GM03348 (cell line): ENCODE measurements around the gene ELMO1.

Experiments used
- DNase-seq: peaks from one replicate; pipeline ENCODE4 v3.0.0; 2012; ENCODE audit warnings: low spot score

The ELMO1 gene

DNA sequence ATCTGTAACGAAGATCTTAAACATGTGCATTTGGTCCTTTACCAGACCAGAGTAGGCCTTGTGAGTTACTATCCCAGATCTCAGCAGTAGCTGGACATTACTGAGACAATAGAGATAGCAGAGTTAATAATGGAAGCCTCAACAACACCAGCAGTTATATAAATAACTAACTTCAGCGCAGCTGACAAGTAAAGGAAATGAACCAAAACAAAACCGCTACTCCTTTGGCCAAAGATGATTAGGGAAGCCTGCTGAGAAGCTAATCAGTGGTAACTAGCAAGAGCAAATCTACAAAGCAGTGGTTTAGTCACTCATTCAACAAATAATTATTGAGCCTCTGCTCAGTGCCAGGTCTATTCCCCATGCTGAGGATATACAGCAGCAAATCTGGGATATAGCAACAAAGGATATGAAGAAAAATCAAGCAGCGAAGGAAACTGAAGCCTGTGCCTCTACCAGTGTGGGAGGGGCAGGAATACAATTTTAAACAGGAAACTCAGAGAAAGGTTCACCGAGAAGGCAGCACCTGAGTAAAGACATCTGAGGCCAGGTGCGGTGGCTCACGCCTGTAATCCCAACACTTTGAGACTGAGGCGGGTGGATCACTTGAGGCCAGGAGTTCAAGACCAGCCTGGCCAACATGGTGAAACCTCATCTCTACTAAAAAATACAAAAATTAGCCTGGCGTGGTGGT lies 103.6 kb downstream of the ELMO1 start:
- no peak for DNase-seq

DNA sequence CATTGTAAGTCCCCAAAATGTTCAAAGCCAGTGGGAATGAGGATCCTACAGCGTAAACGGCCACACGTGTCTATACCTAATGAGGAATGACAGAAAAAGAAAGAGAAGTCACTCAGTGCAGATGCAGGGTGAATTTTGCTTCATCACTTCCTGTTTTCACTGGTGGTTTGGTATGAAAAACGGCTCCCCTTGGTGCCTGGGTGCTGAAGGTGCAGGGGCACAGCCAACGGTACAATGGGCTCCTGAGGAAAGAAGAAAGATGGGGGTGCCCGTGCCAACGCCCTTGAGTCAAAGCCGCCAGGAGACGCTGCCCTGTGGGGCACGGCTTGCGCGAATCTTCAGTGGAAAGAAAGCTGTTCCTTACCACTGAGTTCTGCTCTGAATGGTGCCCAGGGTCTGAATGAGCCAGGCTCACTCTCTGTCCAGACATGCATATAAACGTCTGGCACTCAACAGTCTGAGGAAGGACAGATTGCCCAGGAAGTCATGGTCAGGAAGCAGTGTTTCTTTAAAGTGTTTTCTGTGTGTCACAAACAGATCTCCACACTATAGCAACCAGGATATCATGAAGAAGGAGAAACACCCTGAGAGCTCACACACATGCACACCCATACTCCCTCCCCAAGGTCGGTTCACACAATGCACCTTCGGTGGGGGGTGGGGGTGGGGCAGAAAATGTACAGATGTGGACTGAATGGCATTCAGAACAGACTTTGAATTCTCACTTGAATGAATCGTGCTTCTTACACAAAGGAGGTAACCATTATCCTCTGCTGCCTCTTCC lies 105.8 kb downstream of the ELMO1 start:
- no peak for DNase-seq

DNA sequence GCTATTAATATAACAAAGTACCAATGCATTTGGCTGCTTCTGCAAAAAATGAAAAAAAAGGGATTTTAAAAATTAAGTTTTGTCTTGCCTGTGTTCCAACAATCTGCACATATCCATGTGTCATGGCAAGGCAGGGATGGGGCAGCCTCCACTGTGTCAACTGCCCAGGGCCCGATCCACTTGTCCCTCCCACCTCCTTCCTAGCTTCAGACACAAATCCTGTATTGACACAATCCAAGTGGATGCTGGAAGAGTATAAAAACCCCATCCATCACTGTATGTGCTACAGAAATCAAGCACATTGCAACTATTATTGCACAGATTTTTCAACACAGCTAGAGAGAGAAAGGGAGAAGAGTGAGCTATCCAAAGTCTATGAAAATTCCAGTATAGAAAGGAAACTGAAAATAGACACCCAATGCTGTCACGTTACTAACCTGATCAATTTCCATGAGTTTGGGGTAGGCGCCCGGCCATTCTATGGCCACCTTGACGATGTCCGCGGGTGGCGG lies 106.4 kb downstream of the ELMO1 start:
- DNase-seq = no peak

DNA sequence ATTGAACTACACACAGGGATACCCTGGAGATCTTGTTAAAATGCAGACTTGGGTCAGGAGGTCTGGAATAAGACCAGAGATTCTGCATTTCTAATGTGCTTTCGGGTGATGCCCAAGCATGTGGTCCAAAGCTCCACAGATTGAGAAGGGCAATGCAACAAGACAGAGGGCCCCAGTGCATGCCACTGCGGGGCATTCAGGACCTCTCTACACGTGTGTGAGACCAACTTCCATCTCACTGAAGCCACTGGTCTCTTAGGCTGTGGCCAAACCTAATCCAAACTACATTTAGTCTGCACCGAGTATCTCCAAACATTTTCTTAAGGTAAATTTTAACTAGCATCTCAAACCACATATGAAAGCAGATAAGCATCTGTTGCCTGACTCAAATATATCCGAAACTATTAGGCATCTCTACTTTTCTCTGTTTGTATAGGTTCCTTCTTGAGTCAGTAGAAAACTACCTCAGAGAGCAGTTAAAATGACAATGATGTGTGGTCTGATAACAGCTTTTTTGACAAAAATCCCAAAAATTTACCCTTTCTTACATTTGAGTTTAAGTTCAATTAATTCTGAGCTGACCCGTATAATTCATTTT lies 107.5 kb downstream of the ELMO1 start:
- no peak for DNase-seq

DNA sequence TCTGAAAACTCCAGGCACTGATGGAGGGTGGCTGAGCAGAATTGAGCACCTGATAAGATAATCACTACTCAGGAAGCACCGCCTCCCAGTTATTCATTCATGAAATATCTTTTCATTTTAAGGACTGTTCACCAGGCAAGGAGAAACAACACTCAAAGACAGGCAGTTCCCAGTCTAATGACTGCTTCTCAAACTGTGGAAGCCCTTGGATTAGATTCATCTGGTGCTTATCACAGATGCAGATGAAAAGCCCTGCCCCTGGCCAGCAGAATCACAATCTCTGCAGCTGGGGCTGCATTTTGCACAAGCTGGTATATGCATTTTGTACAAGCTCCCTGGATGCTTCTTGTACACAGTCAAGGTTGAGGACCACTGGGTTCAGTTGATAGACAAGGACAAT lies 109.7 kb downstream of the ELMO1 start:
- DNase-seq = no peak

DNA sequence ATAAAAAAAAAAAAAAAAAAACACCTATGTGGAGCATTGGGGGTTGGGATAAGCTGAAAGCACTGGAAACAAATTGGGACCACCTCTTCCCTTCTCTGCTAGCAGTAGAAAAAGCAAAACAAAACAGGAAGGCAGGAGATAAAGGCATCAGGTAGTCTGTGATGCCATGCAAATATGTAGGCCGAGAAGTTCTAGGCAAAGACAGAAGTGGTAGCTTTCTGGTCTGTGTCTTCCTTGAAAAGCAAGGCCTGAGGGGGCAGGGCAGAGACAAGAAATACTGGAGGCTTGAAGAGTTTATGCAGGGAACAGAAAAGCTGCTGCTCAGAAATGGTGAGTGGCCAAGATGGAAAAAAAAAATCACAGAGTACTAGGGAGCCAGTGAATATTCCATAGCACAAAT lies 111.1 kb downstream of the ELMO1 start:
- DNase-seq = no peak

DNA sequence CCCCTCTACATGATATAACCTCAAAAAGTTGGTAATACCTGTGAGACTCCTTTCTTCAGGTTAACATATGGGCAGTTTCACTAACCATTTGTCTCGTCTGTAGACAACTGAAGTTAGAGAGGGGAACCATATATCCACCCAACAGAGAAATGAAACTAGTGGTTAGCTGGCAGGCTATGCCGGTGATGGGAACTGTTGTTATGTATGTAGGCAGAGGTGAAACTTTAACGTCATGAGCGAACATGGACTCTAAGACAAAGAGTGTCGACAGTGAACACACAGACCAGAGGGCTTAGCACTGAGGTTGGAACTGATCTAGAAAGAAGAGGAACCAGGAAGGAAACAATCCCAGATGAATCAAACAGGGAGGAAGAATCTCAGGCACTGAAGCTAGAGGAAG lies 112.4 kb downstream of the ELMO1 start:
- no peak for DNase-seq

DNA sequence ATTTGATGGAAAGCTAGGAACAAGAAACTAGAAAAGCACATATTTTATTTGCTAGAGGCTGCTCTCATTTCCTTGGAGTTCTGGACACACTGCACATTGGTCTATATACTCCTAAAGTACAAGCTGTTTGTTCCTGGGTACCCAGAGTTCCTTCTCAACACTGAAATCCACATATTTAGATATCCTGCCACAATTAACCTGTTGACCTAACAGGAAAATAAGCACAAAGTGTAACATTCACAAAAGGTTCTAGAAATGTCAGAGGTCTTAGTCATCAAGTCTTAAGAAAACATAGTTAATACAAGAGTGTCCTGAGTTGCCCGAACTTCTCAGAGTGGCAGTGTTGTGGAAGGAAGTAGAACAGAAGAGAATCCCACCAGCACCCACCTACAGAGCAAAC lies 115.6 kb downstream of the ELMO1 start:
- no peak for DNase-seq

DNA sequence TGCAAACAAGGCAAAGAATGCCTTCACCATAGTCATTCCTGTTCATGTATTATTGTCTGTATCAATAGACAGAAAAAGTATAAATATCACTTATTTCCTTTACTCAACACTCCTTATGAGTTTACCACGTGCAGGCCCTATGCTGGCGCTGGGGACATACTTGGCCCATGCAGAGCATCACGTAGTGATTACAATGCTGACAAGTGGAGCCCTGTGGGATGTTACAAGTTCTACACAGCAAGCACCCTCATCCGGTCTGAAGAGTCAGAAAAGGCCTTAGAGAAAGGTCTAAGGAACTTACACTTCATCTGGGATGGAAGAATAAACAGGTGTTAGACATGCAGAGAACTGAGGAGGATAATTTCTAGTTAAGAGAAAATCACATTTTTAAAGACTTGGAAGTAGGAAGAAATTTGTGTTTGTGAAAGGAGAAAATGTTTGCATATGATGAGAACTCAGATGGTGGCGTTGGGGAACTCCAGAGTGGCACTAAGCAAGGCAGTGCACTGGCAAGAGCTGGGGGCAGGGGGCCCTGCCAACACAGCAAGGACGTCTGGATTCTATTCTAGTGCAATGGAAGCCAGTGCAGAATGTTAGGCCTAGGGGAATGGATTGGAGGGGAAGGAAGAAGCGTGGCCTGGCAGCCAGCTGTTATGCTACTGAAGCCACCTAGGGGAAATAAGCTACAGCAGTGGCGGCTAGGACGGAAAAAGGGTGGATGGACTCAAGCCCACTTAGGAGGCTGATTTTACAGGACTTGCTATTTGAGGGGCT lies 116.2 kb downstream of the ELMO1 start:
- DNase-seq = no peak

DNA sequence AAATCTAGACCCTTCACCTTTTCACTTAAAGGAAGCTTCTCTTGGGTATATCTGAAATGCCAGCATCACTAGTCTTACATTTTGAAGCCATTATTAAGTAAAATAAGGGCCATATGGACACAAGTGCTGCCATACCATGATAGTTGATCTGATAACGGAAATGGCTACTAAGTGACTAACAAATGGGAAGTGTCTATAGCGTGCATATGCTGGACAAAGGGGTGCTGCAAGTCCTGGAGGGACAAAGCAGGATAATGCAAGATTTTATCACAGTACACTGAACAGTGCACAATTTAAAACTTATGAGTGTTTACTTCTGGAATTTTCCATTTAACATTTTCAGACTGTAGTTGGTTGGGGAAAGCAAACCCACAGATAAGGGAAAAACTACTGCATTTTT lies 117.9 kb downstream of the ELMO1 start:
- DNase-seq = no peak

DNA sequence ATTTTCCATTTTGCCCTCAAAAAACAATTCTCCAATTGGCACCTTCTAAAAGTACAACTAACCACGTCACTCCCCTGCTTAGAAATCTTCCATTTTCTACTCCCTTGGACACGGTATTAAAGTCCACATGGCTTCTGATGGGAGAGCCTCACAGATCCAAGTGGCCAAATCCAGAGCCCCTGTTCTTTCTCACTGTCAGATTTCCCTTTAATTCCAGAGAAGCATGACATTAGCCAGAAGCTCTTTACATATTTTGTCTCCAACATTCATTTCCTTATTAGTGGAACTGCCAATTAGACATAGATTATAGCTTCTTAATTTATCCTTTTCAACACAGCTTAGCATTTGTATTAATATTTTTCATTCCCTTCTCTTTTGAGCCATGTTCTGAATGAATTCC lies 118.7 kb downstream of the ELMO1 start:
- DNase-seq = no peak

DNA sequence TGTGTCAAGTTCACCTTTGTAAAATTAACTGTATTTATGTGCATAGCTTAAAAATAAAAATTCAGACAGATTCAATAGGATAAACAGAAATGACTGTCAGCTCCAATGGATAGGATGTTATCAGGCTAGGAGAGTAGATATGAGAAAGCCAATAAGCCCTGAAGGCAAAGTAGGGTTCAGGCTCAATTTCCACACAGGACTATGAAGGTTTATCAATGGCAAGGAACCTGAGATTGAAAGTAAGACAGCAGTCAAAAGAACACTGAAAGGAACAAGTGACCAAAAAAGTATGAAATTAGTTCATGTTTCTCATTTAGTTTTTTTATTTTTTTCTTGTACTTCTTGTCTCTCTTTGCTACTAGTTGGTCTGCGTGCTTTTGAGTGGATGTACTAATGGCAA lies 121.4 kb downstream of the ELMO1 start:
- DNase-seq = no peak

DNA sequence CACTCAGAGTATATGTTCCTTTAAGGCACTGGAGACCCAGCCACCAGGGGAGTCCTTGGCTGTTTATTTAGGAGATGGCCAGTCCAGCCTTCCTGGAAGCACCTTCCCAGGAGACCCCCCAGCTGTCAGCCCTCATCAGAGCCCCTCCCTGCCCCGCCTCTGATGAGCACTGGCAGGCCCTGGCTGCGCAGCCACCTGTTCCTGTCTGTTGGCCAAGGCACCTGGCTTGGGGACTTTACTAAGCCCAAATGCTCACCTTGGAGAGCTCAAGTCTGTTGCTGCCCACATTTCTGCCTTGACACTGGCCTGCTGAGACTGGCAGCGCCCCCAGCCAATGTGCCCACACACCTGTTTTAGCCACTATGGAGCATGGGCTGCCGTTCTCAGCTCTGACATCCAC lies 124.7 kb downstream of the ELMO1 start:
- no peak for DNase-seq

DNA sequence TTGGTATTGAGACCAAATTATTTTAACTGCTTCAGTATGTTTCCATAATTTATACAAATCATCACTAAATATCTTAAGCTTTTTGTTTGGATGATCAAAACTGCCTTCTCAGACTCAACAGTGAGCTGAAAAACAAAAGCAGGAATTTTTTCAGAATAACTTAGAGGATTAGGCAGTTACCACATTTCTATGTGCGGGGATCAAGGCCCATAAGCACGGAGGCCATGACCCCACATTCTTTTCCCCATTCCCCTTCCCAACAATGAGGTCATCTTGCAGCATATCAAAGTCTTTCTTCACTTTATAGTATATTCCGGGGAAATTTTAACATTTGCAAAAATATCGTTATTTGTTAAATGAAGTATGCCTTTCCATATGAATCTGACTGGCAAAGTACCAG lies 125.8 kb downstream of the ELMO1 start:
- no peak for DNase-seq

DNA sequence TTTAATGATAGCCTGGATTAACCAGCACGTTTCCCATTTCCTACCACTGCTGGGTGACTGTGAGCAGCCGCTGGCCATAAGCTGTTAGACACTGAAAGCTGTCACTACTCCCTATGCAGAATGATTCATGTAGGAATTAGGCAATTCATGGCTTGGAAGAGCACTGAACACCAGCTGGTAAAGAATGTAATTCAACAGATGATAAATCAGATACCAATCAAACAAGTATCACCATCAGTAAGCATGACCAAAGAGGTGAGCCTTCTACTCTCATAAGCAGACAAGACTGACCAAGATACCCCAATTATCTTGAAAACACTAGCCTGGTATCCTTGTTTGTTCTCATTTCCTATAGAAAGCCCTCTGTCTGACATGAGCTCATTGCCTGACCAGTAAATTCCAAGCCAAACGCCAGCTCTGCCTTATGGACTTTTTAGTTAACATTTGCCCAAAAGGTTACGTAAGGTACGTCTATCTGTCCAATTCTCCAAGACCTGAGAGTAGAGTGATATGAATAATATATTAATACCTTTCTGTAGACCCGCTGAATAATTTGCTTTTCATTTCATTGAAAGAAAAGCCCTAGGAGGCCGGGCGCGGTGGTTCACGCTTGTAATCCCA lies 127.7 kb downstream of the ELMO1 start:
- no peak for DNase-seq

DNA sequence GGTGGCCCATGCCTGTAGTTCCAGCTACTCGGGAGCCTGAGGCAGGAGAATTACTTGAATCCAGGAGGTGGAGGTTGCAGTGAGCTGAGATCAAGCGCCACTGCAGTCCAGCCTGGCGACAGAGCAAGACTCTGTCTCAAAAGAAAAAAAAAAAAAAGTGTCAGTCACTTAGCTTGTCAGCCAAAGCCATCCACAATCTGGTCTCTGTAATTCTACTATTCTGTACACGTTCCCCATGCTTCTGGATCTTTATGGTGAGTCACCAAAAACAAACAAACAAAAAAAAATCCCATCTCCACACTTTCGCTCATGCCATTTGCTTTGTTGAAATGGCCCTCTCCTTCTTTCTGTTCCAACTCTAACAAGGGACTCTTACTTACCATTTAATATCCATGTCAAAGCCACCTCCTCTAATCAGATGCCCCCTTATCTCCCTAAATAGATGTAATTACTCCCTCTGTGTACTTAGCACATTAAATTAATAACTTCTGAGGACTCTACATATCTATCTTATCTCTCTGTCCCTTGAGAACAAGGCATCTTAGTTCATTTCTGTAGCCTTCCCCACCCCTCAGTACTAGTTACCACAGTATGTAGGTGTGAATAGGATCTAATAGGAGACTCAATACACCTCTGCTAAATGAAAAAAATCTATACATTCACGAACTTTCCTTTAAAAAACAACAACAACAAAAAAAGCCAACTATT lies 128.4 kb downstream of the ELMO1 start:
- DNase-seq = no peak

DNA sequence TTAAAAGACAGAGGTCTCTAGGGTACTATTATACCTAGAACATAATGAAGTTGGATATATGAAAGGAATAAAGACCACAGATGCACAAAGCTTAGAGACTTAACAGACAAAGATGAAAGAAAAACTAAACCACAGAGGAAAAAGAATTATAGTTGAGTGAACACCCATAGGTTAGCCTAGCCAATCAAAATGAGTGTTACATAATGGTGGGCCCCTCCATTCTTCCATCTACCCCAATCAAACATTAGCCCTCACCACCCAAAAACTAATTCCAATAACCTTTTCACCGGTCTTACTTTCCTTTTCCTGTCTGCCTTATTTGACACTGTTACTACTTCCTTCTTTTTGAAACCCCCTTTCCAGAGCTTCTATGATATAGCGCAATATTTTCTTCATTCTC lies 130.1 kb downstream of the ELMO1 start:
- no peak for DNase-seq

DNA sequence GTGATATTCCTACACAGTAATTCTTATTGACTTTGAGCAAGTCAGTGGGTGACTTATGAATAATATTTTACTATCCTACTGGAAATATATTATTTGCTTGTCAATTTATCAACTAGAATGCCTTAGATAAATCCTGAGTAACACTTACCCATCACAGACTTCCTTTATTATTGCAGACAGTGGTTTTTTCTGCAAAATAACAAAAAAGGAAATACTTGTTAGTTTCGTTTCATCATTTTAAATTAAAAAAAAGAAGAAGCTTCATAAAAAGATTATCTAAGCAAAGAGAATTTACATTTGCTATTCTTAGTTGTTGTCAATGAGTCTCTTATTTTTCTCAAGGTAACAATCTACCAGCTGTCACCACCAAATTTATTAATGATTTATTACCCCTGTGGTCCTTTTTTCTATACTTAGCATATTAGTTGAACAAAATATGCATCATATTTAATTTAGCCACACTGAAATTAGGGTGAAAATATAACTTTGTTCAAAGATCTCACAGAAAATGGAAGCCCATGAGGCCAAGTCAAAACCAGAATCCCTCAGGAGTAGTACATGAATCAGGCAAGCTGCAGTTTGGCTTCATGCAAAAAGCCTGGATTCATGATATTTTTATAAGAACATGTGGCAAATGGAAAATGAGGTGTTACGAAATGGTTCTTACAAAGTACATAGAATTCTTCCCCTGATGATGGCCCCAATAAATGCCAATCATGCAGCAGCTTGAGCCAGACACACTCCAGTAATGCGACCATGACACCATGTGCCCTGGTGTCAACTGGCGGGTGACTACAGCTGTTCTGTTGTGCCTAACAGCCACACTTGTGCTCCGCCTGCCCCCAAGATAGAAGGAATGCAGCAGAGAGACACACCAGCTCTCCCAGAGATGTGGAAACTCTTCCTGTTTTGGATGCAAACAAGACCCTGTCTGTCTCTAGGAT lies 132.6 kb downstream of the ELMO1 start:
- DNase-seq = no peak

DNA sequence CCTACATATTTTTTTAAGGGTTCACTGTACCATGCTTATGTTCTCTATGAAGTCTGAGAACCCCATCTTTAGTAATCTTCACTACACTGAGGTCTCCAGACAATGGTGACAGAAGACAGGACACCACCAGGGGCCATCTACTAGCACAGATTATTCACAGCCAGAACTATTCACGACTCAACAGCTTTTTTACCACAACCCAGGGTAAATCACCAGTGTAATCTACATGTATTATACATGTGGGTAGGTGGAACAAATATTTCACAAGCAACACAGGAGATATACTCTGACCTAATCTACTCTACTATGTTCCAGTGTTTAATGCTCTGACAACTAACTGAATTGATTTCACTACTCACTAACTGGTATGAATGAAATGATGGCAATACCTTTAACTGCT lies 136.1 kb downstream of the ELMO1 start:
- DNase-seq = no peak

DNA sequence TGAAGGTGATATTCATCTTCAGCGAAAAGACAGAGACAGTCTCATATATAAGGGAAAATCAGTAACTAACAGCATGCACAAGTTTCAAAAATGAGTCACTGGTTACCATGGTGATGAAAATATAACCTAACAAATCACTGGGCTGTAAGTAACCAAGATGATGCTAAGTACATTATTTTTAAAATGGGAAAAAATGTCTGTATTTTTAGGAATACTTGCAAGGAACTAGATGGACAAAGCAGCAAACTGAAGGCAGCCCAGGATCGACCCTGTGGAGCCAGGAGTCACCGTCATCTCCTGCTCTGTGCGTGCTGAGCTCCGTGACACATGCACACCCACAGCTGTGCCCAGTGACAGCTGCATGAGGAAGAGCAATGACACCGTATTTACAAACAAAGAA lies 137.3 kb downstream of the ELMO1 start:
- DNase-seq = no peak
